GM12875 (cell line): ENCODE data around the gene SHLD1.

ENCODE experiments used
- H3K4me3 ChIP-seq: one replicate; pipeline ENCODE4 v1.5.1; 2011; ENCODE audit warnings: low read depth, low read length, control low read depth
- CTCF ChIP-seq: IDR thresholded peaks from 2 replicates; pipeline ENCODE4 v1.5.1; 2011; ENCODE audit warnings: low read depth, mild to moderate bottlenecking, control low read depth, inconsistent platforms, low read length, moderate library complexity, borderline replicate concordance; ENCODE audit not compliant: insufficient read depth

SHLD1 gene

GRCh38 chr20:5895626-5896025 lies 145.4 kb downstream of the SHLD1 start:
- TF ChIP-seq CTCF = no peak
- no peak overlapping the region for H3K4me3 ChIP-seq

GRCh38 chr20:5899444-5899843 lies 149.2 kb downstream of the SHLD1 start:
- TF ChIP-seq CTCF = no peak
- H3K4me3 ChIP-seq = no peak overlapping the region

GRCh38 chr20:5900908-5901307 lies 150.7 kb downstream of the SHLD1 start:
- TF ChIP-seq CTCF = no peak
- H3K4me3 ChIP-seq = no peak overlapping the region

GRCh38 chr20:5908981-5909380 lies 158.8 kb downstream of the SHLD1 start:
- no peak for TF ChIP-seq CTCF
- H3K4me3 ChIP-seq = no peak overlapping the region

GRCh38 chr20:5910186-5910585 lies 160.0 kb downstream of the SHLD1 start:
- TF ChIP-seq CTCF = no peak

GRCh38 chr20:5913166-5913565 lies 163.0 kb downstream of the SHLD1 start:
- H3K4me3 ChIP-seq = no peak overlapping the region
- TF ChIP-seq CTCF = no peak

More at GRCh38 chr20:5910186-5910585, 160.0 kb downstream of the SHLD1 start:
- H3K4me3 ChIP-seq = no peak overlapping the region
